Stimulated activated CD8-positive, alpha-beta memory T cell treated with anti-CD3 and anti-CD28 coated beads, Interleukin-7, amount 100 ng/mL, for 4 hours (primary cell): ENCODE results near the gene PRKCE.

Experiments used
- DNase-seq, 2 donors: peaks; one replicate each; pipeline ENCODE4 v3.0.0-alpha.2; 2020; ENCODE audit warnings: low read depth in 2 of 2

PRKCE gene

GRCh38 chr2:45651415-45652089 lies at the start of gene PRKCE:
Gene PRKCE, plus strand, starts transcription at chr2:45651675.
- peak in 1 of 2 donors; percentile 38 for DNase-seq

- no peak for DNase-seq
Observed at GRCh38 chr2:45602624-45603023, 48.9 kb upstream of the PRKCE start.

GRCh38 chr2:45605116-45605515 lies 46.4 kb upstream of the PRKCE start:
- DNase-seq, result no peak

- DNase-seq, result no peak
Observed at GRCh38 chr2:45606796-45607195, 44.7 kb upstream of the PRKCE start.

GRCh38 chr2:45607701-45608100 lies 43.8 kb upstream of the PRKCE start:
- DNase-seq, result no peak

GRCh38 chr2:45610281-45611019 lies 41.0 kb upstream of the PRKCE start:
- peak; percentile 1 to 15 for DNase-seq

- peak; percentile 81 to 85 for DNase-seq
Observed at GRCh38 chr2:45611020-45611859, 40.2 kb upstream of the PRKCE start, which contains the start of gene SRBD1. Gene SRBD1, minus strand, starts transcription at chr2:45611267. Its CDS starts 5,826 bp downstream, at chr2:45605441.

GRCh38 chr2:45612285-45612684 lies 39.2 kb upstream of the PRKCE start:
- DNase-seq, result no peak

GRCh38 chr2:45612731-45613130 lies 38.7 kb upstream of the PRKCE start:
- no peak for DNase-seq

- DNase-seq, result no peak
Observed at GRCh38 chr2:45614330-45614729, 37.1 kb upstream of the PRKCE start.

- no peak for DNase-seq
Observed at GRCh38 chr2:45614871-45615415, 36.5 kb upstream of the PRKCE start.

- DNase-seq, result no peak
Observed at GRCh38 chr2:45616658-45617411, 34.6 kb upstream of the PRKCE start.

GRCh38 chr2:45617496-45617895 lies 34.0 kb upstream of the PRKCE start:
- no peak for DNase-seq

GRCh38 chr2:45622336-45623075 lies 29.0 kb upstream of the PRKCE start:
- no peak for DNase-seq

- no peak for DNase-seq
Observed at GRCh38 chr2:45623098-45623497, 28.4 kb upstream of the PRKCE start.

- DNase-seq, result no peak
Observed at GRCh38 chr2:45625824-45626223, 25.7 kb upstream of the PRKCE start.

- DNase-seq, result no peak
Observed at GRCh38 chr2:45626387-45627221, 24.9 kb upstream of the PRKCE start.

GRCh38 chr2:45627911-45628310 lies 23.6 kb upstream of the PRKCE start:
- DNase-seq, result no peak

GRCh38 chr2:45629971-45630370 lies 21.5 kb upstream of the PRKCE start:
- DNase-seq, result no peak

GRCh38 chr2:45631319-45631718 lies 20.2 kb upstream of the PRKCE start:
- DNase-seq, result no peak
